AG09319 (cell line): Measurements from ENCODE around the gene NEK5.
A peak's percentile ranks its signal among the peaks of the same experiment; 100 is the strongest.

ENCODE experiments used
- DNase-seq: peaks from one replicate; pipeline ENCODE4 v3.0.0-alpha.2; 2010; ENCODE audit warnings: low read depth; ENCODE audit errors: extremely low read depth
- CTCF ChIP-seq: IDR thresholded peaks from 2 replicates; pipeline ENCODE4 v1.5.1; 2011; ENCODE audit warnings: low read depth, mild to moderate bottlenecking, inconsistent platforms, low read length, moderate library complexity

Gene NEK5

GRCh38 chr13:52005841-52006522 lies 122.9 kb downstream of the NEK5 start:
- TF ChIP-seq CTCF, result no peak
- no peak for DNase-seq

GRCh38 chr13:52004511-52005170 lies 124.2 kb downstream of the NEK5 start:
- no peak for DNase-seq
- no peak for TF ChIP-seq CTCF

GRCh38 chr13:52003541-52003940 lies 125.3 kb downstream of the NEK5 start:
- no peak for TF ChIP-seq CTCF

GRCh38 chr13:52002361-52002760 lies 126.5 kb downstream of the NEK5 start:
- no peak for TF ChIP-seq CTCF
- no peak for DNase-seq

More at GRCh38 chr13:52003541-52003940, 125.3 kb downstream of the NEK5 start:
- DNase-seq, result no peak

- DNase-seq, result no peak
- peak; percentile 68 for TF ChIP-seq CTCF
Observed at GRCh38 chr13:52001120-52001731, 127.6 kb downstream of the NEK5 start.

- no peak for DNase-seq
- no peak for TF ChIP-seq CTCF
Observed at GRCh38 chr13:51999921-52000320, 129.0 kb downstream of the NEK5 start.

- TF ChIP-seq CTCF, result no peak
- DNase-seq, result no peak
Observed at GRCh38 chr13:51999510-51999911, 129.4 kb downstream of the NEK5 start.
